DMS53 treated with DMSO at 0.1 percent for 48 hours (cell line): ENCODE data around the gene XPA.
A peak's percentile ranks its signal among the peaks of the same experiment; 100 is the strongest.

Experiments
- DNase-seq: peaks from one replicate; lab custom pipeline; 2025; ENCODE audit not compliant: unreplicated experiment; lab: John Stamatoyannopoulos, UW

The XPA gene

GRCh38 chr9:97659771-97660170 lies 37.4 kb downstream of the XPA start:
- no peak for DNase-seq

DNA sequence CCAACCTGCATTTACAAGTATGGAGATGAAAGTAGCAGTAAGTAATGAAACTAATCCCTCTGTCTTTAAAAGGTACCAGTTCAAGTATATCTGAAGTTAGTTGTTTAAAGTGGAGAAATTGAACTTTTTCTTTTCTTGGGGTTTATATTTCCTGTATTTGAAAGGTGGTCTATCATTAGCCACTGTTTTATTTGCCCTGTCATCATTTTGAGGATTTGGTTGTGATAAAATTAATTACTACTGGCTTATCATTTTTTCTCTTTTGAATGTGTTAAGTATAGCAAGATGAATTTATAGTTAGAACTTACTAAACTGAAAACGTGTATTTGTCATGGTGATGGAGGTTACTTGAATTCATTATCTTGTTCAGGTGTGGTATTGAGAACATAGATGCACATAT lies 38.4 kb downstream of the XPA start:
- no peak for DNase-seq

DNA sequence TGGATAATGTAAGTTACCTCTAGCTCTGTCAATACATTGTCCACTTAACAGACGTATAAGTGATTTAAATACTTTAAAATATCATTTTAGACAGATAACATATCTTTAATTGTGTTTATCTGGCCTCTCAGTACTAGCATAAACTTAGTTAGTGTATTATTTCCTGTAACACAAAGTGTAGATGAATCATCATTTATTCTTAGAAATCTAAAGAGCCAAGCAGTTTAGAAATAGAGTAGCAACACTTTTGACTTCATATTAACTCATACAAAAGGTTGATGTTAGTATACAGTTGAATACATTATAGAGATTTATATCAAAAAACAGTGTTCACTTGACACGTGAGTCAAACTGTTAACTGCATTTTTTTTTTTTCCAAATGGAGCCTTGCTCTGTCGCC lies 45.5 kb downstream of the XPA start:
- DNase-seq = no peak

GRCh38 chr9:97647996-97648395 lies 49.1 kb downstream of the XPA start:
- no peak for DNase-seq

GRCh38 chr9:97645720-97646119 lies 51.4 kb downstream of the XPA start:
- no peak for DNase-seq

- no peak for DNase-seq
Observed at GRCh38 chr9:97640325-97640724, 56.8 kb downstream of the XPA start.

DNA sequence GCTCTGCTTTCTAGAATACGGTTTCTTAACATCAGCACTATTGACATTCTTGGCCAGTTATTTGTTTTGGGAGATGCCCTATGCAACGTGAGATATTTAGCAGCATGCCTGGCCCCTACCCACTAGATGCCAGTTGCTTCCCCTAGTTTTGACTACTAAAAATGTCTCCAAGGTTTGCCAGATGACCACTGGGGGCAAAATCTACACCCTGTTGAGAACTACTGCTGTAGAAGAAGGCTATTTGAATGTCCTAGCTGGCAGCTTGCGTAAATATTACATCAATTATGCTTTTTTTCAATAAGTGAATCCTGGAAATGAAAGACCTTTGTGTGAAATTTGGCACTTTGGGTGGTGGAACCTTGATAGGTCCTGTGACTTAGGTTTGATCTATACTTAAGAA lies 58.5 kb downstream of the XPA start:
- no peak for DNase-seq

GRCh38 chr9:97636903-97637302 lies 60.2 kb downstream of the XPA start:
- DNase-seq = no peak

DNA sequence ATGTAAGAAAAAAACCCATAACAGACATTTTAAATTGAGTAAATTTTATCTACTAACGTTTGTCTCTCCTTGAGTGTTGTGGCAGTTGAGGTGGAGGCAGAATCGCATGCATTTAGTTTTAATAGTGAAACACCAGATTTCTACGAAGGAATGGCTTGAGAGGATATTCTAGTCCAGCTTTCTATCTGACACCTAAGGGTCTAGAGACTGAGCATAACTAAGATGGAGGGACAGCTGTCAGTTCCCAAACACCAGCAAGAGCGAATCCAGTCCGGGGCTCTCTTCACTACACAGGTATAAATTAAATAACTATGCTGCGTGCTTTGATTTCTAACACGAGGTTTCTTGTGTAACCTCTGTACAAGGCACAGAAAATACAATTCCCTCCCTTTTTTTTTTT lies 62.1 kb downstream of the XPA start:
- DNase-seq = no peak

DNA sequence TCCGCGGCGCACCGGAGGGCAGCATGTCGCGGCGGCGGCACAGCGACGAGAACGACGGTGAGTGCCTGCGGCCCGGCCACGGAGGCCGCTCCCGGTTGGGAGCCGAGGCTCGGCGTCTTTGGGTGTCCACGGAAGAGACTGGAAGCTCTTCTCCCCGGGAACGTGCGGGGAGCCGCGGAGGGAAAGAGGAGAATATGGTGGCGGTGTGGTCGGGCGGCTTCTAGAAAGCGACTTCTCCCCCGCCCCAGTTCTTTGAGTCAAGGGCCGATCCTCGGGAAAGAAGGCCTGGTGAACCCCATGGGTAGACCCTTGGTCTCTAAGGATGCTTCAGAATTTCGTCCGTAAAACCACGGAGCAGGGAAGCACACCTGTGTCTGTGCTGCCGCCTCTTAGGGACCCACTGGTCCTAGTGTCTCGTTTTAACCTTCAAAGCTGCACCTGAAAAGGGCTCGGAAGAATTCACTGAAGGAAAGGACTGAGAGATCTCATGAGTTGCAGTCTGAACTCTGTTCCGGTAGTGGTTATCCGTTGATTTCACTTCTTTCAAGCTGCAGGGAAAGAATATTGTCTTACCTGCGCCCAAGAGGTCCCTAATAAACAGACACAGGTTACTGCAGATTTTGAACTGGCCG lies 63.2 kb downstream of the XPA start:
- DNase-seq = no peak

- DNase-seq = peak; percentile 92
Observed at GRCh38 chr9:97632985-97633858, 63.9 kb downstream of the XPA start, which contains the start of the genes NCBP1 and TSTD2. Gene NCBP1, plus strand, starts transcription at chr9:97633821. Its CDS starts 61 bp downstream, at chr9:97633882. Gene TSTD2, minus strand, starts transcription at chr9:97633368. Its CDS starts 5,806 bp downstream, at chr9:97627562.

DNA sequence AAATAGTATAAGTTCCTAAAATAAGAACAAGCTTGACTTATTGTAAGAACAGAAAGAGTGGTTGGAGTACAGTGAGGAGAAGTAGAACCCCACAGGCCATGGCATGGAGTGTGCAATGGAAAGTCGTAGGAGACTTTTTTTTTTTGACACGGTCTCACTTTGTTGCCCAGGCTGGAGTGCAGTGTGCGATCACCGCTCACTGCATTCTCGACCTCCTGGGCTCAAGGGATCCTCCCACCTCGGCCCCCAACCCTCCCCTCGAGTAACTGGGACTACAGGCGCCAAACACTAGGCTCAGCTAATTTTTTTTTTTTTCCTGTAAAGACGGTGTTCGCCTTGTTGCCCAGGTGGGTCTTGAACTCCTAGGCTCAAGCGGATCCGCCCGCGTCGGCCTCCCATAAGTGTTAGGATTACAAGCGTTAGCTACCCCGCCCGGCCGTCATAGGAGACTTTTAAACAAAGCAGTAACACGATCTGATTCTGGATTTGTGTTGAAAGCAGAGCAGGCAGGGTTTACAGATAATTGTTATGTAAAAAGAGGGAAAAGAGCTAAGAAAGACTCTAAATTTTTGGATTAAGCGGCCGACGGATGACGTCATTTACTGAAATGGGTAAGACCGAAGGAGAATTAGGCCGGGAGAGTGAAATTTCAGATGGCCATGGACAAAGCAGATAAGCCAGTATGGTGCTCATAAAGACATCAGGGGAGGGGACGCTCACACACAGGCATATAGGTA lies 64.7 kb downstream of the XPA start:
- peak; percentile 82 for DNase-seq

GRCh38 chr9:97630591-97630990 lies 66.5 kb downstream of the XPA start:
- no peak for DNase-seq

DNA sequence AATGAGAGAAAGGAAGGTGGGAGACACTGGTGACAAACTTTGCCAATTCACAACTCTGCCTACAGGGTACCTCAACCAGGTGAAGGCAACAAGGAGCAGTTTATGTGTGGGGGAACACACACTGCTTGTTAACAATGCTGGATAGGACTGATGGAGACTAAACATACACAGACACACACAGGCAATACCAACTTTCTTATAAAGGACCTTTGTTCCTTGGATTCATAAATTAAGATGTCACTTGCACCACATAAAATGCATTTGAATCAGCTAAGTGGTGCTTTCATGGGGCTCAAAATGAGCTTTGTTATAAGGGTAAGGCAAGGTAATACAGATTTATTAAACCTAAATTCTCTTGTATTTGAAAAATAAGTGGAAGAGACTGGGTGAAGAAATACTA lies 68.0 kb downstream of the XPA start:
- no peak for DNase-seq

DNA sequence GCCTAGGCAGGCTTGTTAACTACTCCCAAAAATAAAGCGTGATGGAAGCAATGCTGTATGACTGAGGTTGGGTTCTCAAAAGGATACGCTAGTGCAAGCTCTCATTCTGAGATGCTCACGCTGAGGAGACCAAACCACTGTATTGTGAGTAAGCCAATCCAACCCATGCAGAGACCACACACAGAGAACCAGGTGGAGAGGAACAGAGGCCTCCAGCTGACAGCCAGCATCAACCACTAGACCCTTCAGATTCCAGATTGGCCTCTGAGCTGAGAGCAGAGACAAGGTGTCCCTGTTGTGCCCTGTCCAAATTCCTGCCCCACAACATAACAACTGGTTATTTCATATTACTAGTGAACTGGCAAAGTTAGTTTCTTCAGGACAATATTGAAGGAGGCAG lies 68.5 kb downstream of the XPA start:
- DNase-seq = no peak

- no peak for DNase-seq
Observed at GRCh38 chr9:97627624-97628023, 69.5 kb downstream of the XPA start.

- no peak for DNase-seq
Observed at GRCh38 chr9:97625620-97626019, 71.5 kb downstream of the XPA start.
